Bone marrow (tissue), 2 donors: ENCODE measurements around the gene GJB2.
A peak's percentile ranks its signal among the peaks of the same experiment; 100 is the strongest.

Experiments used
- DNase-seq, 2 donors: peaks; one replicate each; lab custom pipeline; 2025; lab: John Stamatoyannopoulos, UW

Gene GJB2

DNA sequence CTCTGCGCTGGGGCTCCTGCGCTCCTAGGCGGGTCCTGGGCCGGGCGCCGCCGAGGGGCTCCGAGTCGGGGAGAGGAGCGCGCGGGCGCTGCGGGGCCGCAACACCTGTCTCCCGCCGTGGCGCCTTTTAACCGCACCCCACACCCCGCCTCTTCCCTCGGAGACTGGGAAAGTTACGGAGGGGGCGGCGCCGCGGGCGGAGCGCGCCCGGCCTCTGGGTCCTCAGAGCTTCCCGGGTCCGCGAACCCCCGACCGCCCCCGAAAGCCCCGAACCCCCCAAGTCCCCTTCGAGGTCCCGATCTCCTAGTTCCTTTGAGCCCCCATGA is at the start of gene GJB2:
Gene GJB2 (minus strand): TSS at position 103 of the 326 bp plus-strand sequence. CDS start 3,357 bp downstream, outside the sequence.
- no peak for DNase-seq

GRCh38 chr13:20241593-20241992 is 48.9 kb upstream of the GJB2 start:
- DNase-seq: no peak

DNA sequence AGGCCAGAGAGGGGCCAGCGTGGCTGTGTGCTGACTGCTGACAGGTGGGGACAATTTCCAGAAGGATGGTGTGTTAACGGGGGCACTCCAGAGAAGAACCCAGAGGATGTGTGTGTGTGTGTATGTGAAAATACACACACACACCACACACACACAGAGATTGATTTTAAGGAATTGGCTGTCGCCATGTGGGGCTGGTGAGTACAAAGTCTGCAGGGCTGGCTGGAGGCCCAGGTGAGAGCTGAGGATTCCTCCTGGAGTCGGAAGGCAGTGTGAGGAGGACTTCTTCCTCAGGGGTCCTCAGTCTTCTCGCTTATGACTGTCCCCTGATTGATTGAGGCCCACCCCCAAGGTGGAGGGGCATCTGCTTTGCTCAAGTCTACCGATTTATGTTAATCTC is 47.0 kb upstream of the GJB2 start:
- no peak for DNase-seq

- DNase-seq: no peak
Observed at GRCh38 chr13:20232556-20233277, 40.0 kb upstream of the GJB2 start.

DNA sequence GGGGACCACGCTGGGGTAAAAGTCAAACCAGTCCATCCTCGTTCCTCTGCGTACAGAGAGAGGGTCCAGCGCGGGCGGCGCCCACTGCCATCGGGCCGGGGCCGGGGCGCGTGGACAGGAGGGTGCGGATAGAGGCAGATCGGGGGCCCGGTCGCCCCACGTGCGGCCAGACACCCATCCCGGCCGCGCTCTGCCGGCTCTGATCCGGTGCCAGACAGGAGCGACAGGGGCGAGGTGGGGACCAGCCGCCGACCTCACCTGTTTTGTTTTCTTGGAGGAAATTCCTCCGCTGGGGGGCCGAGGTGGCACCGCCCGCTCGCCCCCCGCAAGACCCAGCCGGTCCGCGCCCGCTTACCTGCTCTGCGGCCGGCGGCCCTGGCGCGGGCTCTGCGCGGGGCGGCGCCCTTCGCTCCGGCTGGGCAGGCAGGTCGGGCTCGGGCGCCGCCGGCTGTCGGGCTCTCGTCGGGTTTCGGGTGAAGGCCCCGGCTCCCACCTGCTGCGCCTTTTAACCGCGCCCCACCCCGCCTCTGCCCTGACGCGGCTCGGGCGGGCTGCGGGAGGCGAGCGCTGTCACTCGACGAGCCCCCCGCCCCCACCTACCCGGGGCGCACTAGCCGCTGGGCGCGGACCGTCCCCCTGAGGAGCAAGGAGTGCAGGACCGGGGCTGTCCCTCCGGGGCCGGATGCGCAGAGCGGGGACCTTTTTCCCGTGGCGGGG is 39.3 kb upstream of the GJB2 start, which contains the start of gene GJB6:
Gene GJB6 (minus strand): TSS at position 481 of the 717 bp plus-strand sequence. CDS start 8,839 bp downstream, outside the sequence.
- DNase-seq: no peak

DNA sequence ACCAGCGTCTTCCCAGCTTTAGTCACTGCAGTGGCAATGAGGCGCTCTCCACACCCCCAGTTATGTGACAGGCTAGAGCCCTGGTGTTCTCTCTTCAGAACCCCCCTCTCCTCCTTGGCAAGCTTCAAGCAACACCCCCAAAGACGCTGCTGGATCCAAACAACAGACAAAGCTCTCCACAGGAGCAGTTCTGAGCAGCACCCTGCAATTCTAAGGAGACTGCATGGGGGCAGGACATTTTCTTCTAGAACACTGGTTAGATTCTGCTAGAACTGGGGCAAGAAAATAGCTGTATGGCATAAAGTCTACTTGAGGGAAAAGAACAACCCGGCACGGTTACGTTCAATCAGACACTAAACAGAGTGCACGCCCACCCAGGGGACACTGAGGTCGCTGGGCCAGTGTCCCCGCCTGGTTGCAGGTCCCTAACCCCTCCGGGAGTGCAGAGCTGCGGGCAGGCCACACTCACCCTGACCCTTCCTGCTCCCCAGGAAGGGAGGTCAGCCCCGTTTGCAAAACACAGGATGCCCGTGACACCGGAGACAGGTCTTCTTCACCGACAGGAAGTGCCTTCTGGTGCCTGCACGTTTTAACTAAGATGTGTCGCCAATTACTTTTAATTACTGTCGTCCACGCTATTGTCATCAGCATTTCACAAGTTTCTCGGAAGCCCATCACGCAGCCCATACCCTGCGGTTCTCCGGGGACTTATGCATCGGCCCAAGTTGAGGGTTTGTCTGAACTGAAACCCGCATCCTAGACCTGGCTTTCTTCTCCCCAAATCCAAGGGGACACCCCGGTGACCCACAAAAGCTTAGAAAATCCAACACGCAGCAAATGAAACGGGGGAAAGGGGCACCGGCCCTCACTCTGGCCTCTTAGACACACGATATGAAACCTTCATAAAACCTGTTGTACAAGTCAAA is 38.4 kb upstream of the GJB2 start:
- no peak for DNase-seq

DNA sequence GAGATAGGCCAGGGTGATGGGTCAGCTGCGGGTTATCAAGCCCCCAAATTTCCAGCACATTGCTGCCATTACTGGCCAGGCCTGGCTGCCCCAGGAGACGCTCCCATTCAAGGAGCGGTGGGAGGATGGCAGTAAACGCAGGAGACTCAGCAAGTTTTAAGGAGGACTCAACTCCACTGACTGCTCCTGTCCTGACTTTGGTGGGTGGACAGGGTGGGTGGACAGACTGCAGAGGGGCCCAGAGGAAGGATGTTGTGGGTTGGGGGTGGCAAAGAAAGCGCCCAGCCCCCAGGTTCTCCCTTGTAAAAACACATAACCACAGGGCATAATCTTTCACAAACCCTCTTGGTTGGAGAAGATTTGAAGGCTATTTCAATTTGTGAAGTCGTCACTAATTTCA is 35.0 kb upstream of the GJB2 start:
- DNase-seq: no peak

GRCh38 chr13:20227288-20227687 is 34.5 kb upstream of the GJB2 start:
- DNase-seq: no peak

DNA sequence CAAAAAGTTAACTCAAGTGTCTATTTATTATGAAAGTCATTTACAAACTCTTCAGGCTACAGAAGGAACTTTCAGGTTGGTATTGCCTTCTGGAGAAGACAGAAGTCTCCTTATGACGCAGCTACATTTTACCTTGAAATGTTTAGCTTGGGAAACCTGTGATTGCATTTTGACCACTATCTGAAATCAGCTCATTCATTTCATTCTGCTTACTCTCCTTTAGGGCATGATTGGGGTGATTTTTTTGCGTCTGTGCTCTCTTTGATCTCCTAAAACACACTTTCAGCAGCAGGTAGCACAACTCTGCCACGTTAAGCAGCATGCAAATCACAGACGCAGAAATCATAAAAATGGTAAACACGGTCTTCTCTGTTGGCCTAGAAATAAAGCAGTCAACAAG is 29.8 kb upstream of the GJB2 start:
- DNase-seq: no peak

- DNase-seq: no peak
Observed at GRCh38 chr13:20221772-20222171, 29.0 kb upstream of the GJB2 start.

DNA sequence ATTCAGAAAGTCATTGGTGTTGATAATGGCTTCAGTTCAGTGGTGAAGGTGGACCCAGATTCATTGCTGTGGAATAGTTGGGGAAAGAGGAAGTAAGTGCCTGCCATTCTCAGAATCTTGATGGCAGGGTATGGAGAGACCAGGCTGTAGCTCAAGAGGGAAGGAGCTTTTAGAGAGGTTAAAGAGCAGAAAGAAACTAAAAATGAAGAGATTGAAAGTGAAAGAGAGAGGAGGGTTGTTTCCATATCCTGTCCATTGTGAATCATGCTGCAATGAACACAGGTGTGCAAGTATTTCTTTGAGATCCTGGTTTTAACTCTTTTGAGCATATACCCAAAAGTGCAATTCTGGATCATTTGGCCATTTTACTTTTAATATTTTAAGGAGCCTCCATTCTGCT is 26.8 kb upstream of the GJB2 start:
- DNase-seq: no peak

DNA sequence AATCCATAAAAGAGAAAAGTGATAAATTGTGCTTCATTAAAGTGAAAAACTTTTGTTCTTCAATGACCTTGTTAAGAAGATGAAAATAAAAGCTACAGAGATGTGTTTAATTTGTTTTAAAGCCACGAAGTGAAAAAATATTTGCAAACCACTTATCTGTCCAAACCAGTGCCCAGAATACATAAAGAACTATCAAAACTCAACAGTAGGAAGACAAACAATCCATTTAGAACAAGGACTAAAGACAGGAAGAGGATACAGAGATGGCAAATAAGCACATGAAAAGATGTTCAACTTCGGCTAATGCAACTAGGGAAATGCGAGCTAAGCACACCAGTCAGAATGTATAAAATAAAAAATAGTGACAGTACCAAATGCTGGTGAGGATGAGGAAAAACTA is 24.4 kb upstream of the GJB2 start:
- DNase-seq: no peak

DNA sequence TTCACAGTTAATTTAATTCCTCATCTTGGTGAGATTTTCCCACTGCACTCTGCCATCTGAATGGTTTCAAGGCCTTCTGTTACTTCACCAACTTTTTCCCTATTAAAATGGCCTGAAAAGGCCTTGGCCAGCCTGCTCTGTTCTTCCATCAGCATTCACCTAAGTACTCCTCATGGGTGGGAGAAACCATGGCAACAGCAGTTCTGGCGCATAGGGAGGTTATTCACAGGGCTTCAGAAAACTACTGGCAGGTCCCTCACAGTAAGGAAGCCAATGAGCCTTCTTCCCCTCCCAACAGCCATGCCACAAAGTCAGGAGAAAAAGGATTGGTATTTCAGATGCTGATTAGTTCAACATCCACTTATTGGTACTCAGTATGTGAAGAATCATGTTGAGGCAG is 17.2 kb upstream of the GJB2 start:
- DNase-seq: no peak

- no peak for DNase-seq
Observed at GRCh38 chr13:20206698-20207235, 14.0 kb upstream of the GJB2 start.

DNA sequence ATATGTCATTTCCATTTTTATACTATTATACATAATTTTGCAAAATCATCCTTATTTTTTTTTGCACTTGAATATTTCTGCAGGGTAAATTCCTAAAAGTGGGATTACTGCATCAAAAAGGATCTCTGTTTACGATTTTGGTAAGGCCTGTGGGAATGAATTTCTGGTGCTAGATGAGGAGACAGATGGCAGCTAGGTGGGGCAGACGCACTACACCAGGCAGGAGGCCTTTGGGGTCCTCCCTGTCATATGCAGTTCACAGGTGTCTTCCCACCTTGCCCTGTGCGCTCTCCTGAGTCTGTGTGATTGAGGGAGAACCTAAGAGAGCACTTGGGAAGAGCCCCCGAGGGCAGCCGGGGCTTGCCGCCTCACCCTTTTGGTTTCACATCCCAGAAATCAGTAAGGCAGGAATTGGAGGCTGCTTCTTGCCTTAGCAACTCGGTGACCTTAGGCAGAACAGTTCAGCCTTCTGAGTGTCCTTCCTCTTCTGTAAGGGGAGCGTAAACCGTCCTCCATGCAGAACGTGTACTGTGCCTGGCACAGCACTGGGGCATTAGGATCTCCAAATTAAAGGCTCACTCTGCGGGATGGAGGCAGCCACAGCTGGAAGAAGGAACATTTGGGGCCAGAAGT is 13.4 kb upstream of the GJB2 start:
- DNase-seq: no peak

GRCh38 chr13:20198781-20199180 is 6.0 kb upstream of the GJB2 start:
- no peak for DNase-seq

- DNase-seq: no peak
Observed at GRCh38 chr13:20197361-20197834, 4.7 kb upstream of the GJB2 start.

DNA sequence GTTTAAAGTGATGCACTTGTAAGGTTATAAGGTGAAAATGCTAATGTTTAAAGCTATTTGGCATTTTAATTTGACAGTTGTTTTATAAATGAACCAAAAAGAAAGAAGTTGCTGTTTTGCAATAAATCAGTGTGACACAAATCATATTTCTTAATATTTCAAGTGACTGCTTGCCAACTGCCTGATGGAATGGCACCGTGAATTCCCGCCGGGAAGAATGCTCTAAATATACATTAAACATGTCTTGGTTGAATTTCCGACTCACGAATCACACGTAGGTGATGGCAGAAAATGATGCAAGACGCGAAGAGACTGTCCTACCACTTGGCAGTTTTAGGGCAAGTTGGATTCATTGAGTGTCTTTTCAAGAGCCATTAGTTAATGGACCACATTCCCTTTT is 3.1 kb upstream of the GJB2 start:
- DNase-seq: no peak

GRCh38 chr13:20193907-20194631 is 1.3 kb upstream of the GJB2 start:
- peak in 1 of 2 donors; percentile 18 for DNase-seq

GRCh38 chr13:20193162-20193906 is 596 bp upstream of the GJB2 start:
- DNase-seq: no peak
